CD4-positive, alpha-beta T cell treated with Interleukin-4 for 1 hour (primary cell): ENCODE data around the gene FGF14.
"Not testable (repeated sequence)": the region's sequence is repeated elsewhere in the genome, so short reads cannot be mapped to it uniquely, and the experiment has no call there.

Experiments used
- DNase-seq, 2 donors: peaks; one replicate each; pipeline ENCODE4 v3.0.0-alpha.2; 2020 to 2022

Gene FGF14

GRCh38 chr13:102028206-102028605 is 373.6 kb downstream of the FGF14 start:
- no peak for DNase-seq

- no peak for DNase-seq
Measured at GRCh38 chr13:102021777-102022176, 380.1 kb downstream of the FGF14 start.

GRCh38 chr13:102020611-102021216 is 381.1 kb downstream of the FGF14 start:
- DNase-seq, result no peak

- no peak for DNase-seq
Measured at GRCh38 chr13:102018716-102019115, 383.1 kb downstream of the FGF14 start.

- no peak for DNase-seq
Measured at GRCh38 chr13:102017248-102017647, 384.6 kb downstream of the FGF14 start.

- DNase-seq, result no peak
Measured at GRCh38 chr13:102012299-102013293, 389.3 kb downstream of the FGF14 start.

GRCh38 chr13:102011455-102011854 is 390.4 kb downstream of the FGF14 start:
- not testable (repeated sequence) for DNase-seq

GRCh38 chr13:102003848-102004570 is 397.8 kb downstream of the FGF14 start:
- no peak for DNase-seq

GRCh38 chr13:102002287-102002686 is 399.6 kb downstream of the FGF14 start:
- no peak for DNase-seq

- DNase-seq, result no peak
Measured at GRCh38 chr13:102000764-102001163, 401.1 kb downstream of the FGF14 start.

GRCh38 chr13:101998129-101998528 is 403.7 kb downstream of the FGF14 start:
- no peak for DNase-seq

GRCh38 chr13:101996954-101997353 is 404.9 kb downstream of the FGF14 start:
- no peak for DNase-seq

- DNase-seq, result no peak
Measured at GRCh38 chr13:101989798-101990350, 412.0 kb downstream of the FGF14 start.

- DNase-seq, result no peak
Measured at GRCh38 chr13:101988140-101988539, 413.7 kb downstream of the FGF14 start.

- no peak for DNase-seq
Measured at GRCh38 chr13:101986316-101986715, 415.5 kb downstream of the FGF14 start.

- no peak for DNase-seq
Measured at GRCh38 chr13:101985321-101985720, 416.5 kb downstream of the FGF14 start.

- no peak for DNase-seq
Measured at GRCh38 chr13:101982903-101983302, 418.9 kb downstream of the FGF14 start.

GRCh38 chr13:101979825-101980224 is 422.0 kb downstream of the FGF14 start:
- DNase-seq, result no peak

GRCh38 chr13:101978552-101979315 is 423.1 kb downstream of the FGF14 start:
- DNase-seq, result no peak

GRCh38 chr13:101977475-101977874 is 424.4 kb downstream of the FGF14 start:
- no peak for DNase-seq

GRCh38 chr13:101972191-101972590 is 429.7 kb downstream of the FGF14 start:
- no peak for DNase-seq

- DNase-seq, result no peak
Measured at GRCh38 chr13:101970341-101970740, 431.5 kb downstream of the FGF14 start.
